Measurements from ENCODE around the gene CARM1.

- TF ChIP-seq CTCF (CRISPR knock-in tag; IDR thresholded peaks at IDR 0.05) (no peak), ZNF331 (CRISPR knock-in tag; IDR thresholded peaks at IDR 0.05) (no peak), HNRNPL (IDR thresholded peaks at IDR 0.05; ENCODE audit: low read depth, low read length) (no peak), NFIB (CRISPR knock-in tag; IDR thresholded peaks at IDR 0.05; ENCODE audit: borderline replicate concordance) (no peak)
These were observed 94.0 kb downstream of the CARM1 start for GRCh38 chr19:10965398-10965797.
